Stimulated activated effector memory CD8-positive, alpha-beta T cell treated with anti-CD3 and anti-CD28 coated beads, Interleukin-12 subunit alpha, Interleukin-12 subunit beta, amount 100 ng/mL, for 72 hours (primary cell): ENCODE data around the gene PRPSAP2.
"Not testable (repeated sequence)": the region's sequence is repeated elsewhere in the genome, so short reads cannot be mapped to it uniquely, and the experiment has no call there.

ENCODE experiments used
- ATAC-seq: fragments of 150-1000 bp; cut with Tn5 transposase; 2 replicates; pipeline ENCODE4 v1.10.0; 2021
- DNase-seq, 2 donors: peaks; one replicate each; pipeline ENCODE4 v3.0.0; 2021 to 2022; ENCODE audit warnings: low spot score in 2 of 2
- H3K27ac Mint-ChIP-seq: one replicate; pipeline ENCODE4 v1.8.0; 2022; ENCODE audit warnings: mild to moderate bottlenecking, mixed read lengths
- H3K36me3 Mint-ChIP-seq: one replicate; pipeline ENCODE4 v1.8.0; 2022; ENCODE audit warnings: mild to moderate bottlenecking, mixed read lengths
- H3K4me1 Mint-ChIP-seq: one replicate; pipeline ENCODE4 v1.8.0; 2022; ENCODE audit warnings: mixed read lengths
- H3K4me3 Mint-ChIP-seq: one replicate; pipeline ENCODE4 v1.8.0; 2022; ENCODE audit warnings: mild to moderate bottlenecking, mixed read lengths
- H3K9me3 Mint-ChIP-seq: one replicate; pipeline ENCODE4 v1.8.0; 2022; ENCODE audit warnings: mixed read lengths

Gene PRPSAP2

DNA sequence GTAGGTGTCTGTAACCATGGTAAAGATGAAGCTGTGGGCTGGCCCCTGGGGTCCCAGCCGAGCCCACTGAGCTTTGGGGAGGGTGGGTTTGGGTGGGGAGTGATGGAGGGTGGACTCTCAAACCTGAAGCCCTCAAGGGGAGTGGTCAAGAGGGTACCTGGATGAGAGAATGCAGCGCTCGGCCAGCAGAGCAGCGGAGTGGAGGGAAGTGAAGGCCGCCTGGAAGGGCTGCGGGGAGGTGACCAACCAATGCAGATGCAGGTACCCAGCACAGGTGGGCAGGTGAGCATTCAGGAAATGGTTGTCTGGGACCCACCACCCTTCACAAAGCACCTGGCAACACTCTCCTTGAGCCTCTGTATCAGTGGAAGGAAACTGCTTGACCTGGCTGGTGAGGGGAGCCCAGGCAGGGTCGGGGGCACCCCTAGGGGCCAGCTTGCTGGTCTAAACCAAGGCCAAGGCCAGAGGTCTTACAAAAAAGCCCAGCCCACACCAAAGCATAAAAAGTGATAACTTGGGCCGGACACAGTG is 90.6 kb downstream of the PRPSAP2 start:
- Mint-ChIP-seq H3K27ac (no peak overlapping the region), H3K9me3 (no peaks in the 10 kb centered on the region), H3K36me3 (no peaks in the 10 kb centered on the region), H3K4me1 (no peaks in the 10 kb centered on the region), H3K4me3 (no peak overlapping the region)
- DNase-seq (no peak), ATAC-seq (no peak)

DNA sequence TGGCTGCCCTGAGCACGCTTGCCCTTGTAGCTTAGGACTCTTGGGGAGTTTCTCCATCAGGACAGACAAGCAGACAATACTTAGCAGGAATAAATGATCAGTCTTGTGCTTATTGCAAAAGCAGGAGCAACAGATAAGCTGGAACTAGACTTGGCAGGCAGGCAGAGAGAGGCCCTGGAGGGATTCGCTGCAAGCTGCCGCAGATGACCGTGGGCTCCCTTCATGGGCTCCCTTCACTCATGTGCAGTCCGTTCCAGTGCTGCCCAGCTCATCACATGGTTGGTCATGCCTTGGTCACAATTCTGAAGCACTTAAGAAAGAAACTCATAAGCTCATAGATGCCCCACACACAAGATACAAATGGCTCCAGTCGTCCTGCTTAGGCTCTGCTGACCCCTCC is 91.6 kb downstream of the PRPSAP2 start:
- no peak overlapping the region for H3K27ac Mint-ChIP-seq
- peaks cover 8% of the 10 kb centered on the region for H3K4me1 Mint-ChIP-seq
- no peaks in the 10 kb centered on the region for H3K36me3 Mint-ChIP-seq
- DNase-seq (no peak), ATAC-seq (no peak)
- no peak overlapping the region for H3K4me3 Mint-ChIP-seq
- H3K9me3 Mint-ChIP-seq, result no peaks in the 10 kb centered on the region

DNA sequence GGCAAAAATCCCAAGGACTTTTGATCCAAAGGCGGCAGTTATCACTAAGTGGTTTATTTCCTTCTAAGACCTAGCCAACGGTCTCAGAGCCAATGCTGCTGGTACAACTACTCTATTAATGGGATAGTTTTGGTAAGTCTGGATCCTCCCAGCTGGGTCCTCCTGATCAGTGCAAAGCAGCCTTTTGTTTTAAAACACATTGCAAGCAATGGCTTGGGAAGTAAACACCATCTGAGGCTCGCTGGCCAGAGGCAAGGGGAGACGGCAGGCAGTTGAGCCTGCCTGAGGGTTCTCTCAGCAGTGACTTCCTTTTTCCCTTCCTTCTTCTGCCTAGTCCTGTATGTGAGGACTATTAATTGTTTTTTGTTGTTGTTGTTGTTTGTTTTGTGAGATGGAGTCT is 92.4 kb downstream of the PRPSAP2 start:
- Mint-ChIP-seq H3K27ac (no peak overlapping the region), H3K9me3 (no peaks in the 10 kb centered on the region), H3K4me3 (no peak overlapping the region), H3K4me1 (peaks cover 13% of the 10 kb centered on the region), H3K36me3 (no peaks in the 10 kb centered on the region)
- ATAC-seq, result no peak
- no peak for DNase-seq

DNA sequence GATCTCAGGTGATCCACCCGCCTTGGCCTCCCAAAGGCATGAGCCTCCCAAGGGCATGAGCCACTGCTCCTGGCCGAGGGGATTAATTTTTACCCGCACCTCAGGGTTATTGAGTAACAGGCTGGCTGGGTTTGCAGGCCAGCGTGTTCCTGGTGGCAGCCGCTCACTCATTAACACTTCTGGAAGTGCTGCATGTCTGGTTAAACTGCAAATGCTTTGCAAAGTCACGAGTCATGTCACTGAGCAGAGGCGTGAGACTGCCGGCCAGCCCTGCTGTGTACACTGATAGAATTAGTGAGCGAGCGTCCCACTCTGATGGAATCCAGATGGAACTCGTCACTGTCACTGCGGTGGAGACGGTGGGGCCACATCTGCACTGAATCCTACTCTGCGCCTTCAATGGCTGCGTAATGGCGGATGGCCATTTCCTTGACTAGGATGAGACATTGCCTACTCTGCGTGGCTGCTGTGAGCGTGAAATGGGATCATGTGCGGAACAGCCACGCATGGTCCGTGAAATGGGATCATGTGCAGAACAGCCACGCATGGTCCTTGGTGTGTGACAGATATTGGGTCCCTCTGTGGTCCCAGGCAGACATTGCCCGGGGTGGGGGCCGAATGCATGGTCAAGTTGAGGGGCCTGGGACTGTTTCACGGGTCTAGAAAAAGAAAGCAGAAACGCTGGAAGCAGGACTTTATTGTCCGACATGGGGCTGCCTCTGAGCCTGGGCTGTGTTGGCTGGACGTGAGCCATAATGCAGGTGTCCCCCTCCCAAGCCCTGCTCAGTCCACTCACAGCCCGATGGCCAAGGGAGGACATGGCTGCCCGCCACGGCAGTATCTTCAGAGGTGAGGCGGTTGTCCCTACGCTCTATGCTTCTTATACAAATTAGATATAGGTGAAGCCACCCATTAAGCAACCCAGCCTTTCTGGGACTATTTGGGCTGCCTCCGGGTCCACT is 93.3 kb downstream of the PRPSAP2 start:
- no peak for ATAC-seq
- no peak overlapping the region for H3K27ac Mint-ChIP-seq
- no peak overlapping the region for H3K4me3 Mint-ChIP-seq
- H3K36me3 Mint-ChIP-seq, result no peaks in the 10 kb centered on the region
- no peak for DNase-seq
- peaks cover 17% of the 10 kb centered on the region for H3K4me1 Mint-ChIP-seq
- H3K9me3 Mint-ChIP-seq, result no peaks in the 10 kb centered on the region

DNA sequence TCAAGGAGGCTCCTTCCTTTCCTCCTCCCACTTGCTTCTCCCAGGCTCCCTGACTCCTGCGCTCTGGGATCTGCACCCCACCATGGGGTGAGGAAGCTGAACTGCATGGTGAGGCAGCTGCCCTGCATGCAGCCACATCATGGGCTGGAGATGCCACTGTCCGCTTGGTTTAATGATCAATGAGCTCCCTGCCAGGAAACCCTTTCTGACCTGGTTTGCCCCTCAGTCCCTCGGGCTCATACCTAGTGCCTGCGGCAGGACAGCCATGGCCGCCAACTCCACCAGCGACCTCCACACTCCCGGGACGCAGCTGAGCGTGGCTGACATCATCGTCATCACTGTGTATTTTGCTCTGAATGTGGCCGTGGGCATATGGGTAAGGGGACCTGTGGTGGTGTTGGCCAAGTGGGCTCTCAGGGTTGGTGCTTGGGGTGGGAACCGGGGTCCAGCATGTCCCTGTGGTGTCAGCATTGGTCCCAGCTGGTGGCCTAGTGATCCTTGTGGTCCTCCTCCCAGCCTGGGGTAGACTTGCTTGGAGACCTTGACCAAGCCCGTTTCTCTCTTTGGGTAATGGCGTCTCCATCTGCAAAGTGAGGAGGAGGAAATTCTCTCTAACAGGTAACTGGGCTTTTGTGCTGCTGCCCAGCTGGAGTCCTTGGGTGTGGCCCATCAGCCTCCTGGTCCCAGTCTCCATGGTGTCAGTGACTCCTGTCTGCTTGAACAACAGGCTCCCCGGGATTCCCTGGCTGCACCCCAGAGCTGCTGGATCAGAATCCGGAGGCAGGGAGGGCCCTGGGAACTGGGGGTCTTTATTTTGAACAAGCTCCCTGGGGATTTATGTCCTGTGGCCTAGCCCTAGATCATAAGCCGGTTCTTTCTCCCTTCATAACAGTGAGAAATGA is 94.3 kb downstream of the PRPSAP2 start, which contains the start of gene SLC5A10:
SLC5A10 (plus strand) TSS at position 225 of the 902 bp plus-strand sequence; CDS start at position 266, 41 bp downstream.
- DNase-seq, result no peak
- H3K4me3 Mint-ChIP-seq, result no peak within 1 kb of the TSS
- no peaks in the 10 kb centered on the region for H3K36me3 Mint-ChIP-seq
- peaks cover 17% of the 10 kb centered on the region for H3K4me1 Mint-ChIP-seq
- no peaks in the 10 kb centered on the region for H3K9me3 Mint-ChIP-seq
- no peak within 1 kb of the TSS for H3K27ac Mint-ChIP-seq
- ATAC-seq, result no peak

DNA sequence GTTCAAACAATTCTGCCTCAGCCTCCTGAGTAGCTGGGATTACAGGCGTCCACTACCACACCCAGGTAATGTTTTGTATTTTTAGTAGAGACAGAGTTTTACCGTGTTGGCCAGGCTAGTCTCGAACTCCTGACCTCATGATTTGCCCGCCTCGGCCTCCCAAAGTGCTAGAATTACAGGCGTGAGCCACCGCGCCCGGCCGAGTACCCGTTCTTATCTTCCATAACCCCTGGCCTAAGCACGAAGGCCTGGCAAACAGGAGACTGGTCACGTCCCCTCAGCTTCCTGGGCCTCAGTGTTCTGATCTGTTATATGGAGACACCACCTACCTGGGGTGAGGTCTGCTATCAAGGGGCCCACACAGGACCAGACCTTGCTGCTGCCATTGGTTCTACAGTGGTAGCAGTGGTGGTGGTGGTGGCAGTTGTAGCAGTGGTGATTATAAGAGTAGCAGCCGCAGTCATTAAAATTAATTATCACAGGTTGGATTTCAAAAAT is 95.3 kb downstream of the PRPSAP2 start:
- ATAC-seq (no peak), DNase-seq (no peak)
- Mint-ChIP-seq H3K36me3 (no peaks in the 10 kb centered on the region), H3K4me1 (peaks cover 17% of the 10 kb centered on the region), H3K27ac (peak overlapping the region; percentile 50), H3K4me3 (no peak overlapping the region), H3K9me3 (no peaks in the 10 kb centered on the region)

DNA sequence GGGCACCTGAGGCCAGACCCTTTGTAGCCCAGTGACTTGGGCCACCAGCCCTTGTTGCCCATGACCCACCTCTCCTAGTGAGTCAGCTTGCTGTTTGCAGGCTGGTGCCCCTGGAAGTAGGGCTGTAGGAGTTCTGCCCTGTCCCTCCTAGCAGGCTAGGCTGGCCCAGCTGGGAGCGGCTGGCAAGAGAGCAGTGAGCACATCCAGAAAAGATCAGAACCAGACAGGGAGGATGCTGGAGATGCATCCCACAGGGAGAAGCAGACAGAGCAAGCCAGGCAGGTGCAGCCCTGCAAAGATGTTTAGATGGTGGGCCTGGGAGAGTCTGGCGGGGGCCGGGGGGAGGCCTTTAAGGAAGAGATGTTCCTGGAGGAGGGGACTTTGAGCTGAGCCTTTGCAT is 96.4 kb downstream of the PRPSAP2 start:
- DNase-seq, result no peak
- no peak for ATAC-seq
- peak overlapping the region; percentile 67 for H3K27ac Mint-ChIP-seq

DNA sequence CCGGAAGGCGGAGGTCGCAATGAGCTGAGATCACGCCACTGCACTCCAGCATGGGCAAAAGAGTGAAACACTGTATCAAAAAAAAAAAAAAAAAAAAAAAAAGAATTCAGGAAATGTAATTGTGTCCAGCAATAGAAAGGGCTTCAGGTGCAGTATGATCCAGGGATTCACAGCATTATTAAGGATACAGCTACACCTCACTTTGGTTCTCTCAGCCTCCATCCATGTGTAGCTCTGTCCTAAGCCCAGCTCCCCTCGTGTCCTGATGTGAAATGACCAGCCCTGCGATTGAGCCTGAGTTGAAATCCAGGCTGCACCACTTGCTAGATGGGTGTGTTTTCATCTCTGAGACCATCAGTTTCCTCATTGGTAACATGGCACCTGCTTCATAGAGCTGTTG is 97.1 kb downstream of the PRPSAP2 start:
- Mint-ChIP-seq H3K4me1 (peaks cover 17% of the 10 kb centered on the region), H3K27ac (peak overlapping the region; percentile 86), H3K9me3 (no peaks in the 10 kb centered on the region), H3K36me3 (no peaks in the 10 kb centered on the region), H3K4me3 (peak overlapping the region; percentile 19)
- DNase-seq (no peak), ATAC-seq (no peak)

More for the DNA sequence above, 96.4 kb downstream of the PRPSAP2 start:
- H3K9me3 Mint-ChIP-seq, result no peaks in the 10 kb centered on the region
- peaks cover 17% of the 10 kb centered on the region for H3K4me1 Mint-ChIP-seq
- H3K36me3 Mint-ChIP-seq, result no peaks in the 10 kb centered on the region
- H3K4me3 Mint-ChIP-seq, result no peak overlapping the region

DNA sequence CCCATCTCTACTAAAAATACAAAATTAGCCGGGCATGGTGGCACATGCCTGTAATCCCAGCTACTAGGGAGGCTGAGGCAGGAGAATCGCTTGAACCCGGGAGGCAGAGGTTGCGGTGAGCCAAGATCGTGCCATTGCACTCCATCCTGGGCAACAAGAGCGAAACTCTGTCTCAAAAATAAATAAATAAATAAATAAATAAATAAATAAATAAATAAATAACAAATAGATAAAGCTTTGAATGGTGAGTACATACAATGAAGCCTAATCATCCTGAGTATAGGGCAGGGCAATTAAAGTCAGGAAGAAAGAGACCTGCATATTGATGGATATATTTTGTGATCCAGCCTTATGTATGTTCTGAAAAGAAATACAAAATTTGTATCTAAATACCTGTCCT is 98.1 kb downstream of the PRPSAP2 start:
- H3K27ac Mint-ChIP-seq, H3K4me3 Mint-ChIP-seq, H3K36me3 Mint-ChIP-seq, ATAC-seq, H3K9me3 Mint-ChIP-seq, DNase-seq: not testable (repeated sequence)
- H3K4me1 Mint-ChIP-seq, result peaks cover 25% of the 10 kb centered on the region

DNA sequence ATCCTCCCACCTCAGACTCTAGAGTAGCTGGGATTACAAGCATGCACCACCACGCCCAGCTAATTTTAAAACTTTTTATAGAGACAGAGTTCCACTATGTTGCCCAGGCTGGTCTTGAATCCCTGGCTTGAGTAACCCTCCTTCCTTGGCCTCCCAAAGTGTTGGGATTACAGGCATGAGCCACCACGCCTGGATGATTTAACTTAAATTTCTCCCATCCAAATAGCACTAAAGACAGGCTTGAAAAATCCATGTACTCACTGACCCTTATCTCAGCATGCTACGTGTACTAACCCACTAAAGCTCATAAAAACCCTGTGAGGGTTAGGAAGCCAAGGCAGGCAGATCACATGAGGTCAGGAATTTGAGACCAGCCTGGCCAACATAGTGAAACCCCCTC is 98.7 kb downstream of the PRPSAP2 start:
- Mint-ChIP-seq H3K4me3 (no peak overlapping the region), H3K27ac (no peak overlapping the region), H3K36me3 (no peaks in the 10 kb centered on the region), H3K4me1 (peaks cover 29% of the 10 kb centered on the region), H3K9me3 (no peaks in the 10 kb centered on the region)
- ATAC-seq (no peak), DNase-seq (no peak)

DNA sequence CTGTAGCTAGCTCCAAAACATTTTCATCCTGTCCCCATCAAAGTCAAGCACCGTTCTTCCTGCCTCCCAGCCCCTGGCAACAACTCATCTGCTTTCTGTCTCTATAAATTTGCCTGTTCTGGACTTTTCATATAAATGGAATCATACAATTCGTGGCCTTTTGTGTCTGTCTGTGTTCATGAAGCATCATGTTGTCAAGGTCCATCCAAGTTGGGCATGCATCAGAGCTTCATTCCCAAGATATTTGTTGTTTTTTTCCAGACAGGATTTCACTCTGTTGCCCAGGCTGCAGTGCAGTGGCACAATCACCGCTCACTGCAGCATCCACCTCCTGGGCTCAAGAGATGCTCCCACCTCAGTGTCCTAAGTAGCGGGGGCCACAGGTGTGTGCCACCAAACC is 99.9 kb downstream of the PRPSAP2 start:
- DNase-seq (no peak), ATAC-seq (no peak)
- Mint-ChIP-seq H3K9me3 (no peaks in the 10 kb centered on the region), H3K4me3 (no peak overlapping the region), H3K27ac (no peak overlapping the region), H3K36me3 (no peaks in the 10 kb centered on the region), H3K4me1 (peaks cover 40% of the 10 kb centered on the region)

DNA sequence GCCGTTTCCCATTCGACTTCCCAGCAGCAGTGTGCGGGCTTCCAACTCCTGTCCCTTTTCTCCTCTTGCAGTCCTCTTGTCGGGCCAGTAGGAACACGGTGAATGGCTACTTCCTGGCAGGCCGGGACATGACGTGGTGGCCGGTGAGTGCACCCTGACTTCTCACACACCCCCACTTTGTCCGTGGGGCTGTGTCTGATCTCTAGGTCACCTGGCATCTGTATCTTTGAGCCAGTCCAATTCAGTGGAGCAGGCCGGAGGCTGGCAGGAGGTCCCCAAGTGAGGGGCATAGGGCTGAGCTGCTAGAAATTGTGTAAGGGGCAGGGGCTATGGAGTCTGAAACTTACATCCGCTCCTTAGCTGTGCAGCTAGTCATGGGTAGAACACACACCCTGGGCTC is 100.7 kb downstream of the PRPSAP2 start:
- H3K9me3 Mint-ChIP-seq, result no peaks in the 10 kb centered on the region
- no peak overlapping the region for H3K27ac Mint-ChIP-seq
- no peak for ATAC-seq
- no peak overlapping the region for H3K4me3 Mint-ChIP-seq
- DNase-seq, result no peak
- H3K4me1 Mint-ChIP-seq, result peaks cover 44% of the 10 kb centered on the region
- H3K36me3 Mint-ChIP-seq, result no peaks in the 10 kb centered on the region

DNA sequence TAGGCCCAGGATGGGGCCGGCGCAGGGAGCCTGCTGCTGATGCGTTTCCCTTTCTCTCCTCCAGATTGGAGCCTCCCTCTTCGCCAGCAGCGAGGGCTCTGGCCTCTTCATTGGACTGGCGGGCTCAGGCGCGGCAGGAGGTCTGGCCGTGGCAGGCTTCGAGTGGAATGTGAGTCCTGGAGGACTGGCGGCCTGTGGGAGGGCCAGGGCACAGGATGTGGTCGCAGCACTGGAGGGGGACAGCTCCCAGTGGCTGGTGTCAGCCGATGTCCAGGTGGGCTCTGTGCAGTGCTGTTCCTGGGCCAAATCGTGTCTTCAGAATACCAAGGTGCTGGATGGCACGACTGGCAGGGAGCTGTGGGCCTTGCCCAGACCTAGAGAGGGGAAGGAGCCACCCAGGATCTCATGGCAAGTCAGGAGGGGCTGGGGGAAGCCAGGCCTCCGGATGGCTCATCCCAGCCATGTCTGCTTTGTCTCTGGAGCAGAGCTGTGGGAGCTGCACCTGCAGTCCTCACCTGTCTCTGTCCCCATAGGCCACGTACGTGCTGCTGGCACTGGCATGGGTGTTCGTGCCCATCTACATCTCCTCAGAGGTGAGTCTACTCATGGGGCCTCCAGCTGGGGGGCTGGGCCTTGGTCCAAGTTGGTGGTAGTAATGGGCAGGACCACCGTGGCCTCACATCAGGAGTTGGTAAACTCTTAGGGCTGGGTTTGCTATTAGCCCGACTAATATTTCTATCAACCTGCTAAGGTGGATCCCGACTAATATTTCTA is 101.3 kb downstream of the PRPSAP2 start:
- H3K36me3 Mint-ChIP-seq, result no peaks in the 10 kb centered on the region
- no peaks in the 10 kb centered on the region for H3K9me3 Mint-ChIP-seq
- DNase-seq, result no peak
- no peak overlapping the region for H3K27ac Mint-ChIP-seq
- no peak overlapping the region for H3K4me3 Mint-ChIP-seq
- no peak for ATAC-seq
- peaks cover 39% of the 10 kb centered on the region for H3K4me1 Mint-ChIP-seq

DNA sequence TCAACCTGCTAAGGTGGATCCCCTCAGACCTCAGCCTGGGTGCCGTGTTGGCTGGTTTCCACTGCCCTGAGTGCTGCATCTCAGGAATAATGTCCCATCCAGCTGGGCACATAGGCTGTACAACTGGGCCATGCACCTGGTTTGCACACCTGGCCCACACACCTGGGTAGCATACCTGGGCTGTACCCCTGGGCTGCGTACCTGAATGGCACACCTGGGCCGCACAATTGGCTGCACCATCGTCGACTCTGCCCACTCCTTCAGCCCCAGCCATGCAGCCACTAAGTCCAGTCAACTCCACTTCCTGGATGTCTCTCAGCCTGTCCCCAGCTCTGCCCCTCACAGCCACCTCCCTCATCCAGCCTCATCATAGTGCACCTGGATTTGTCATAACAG is 101.9 kb downstream of the PRPSAP2 start:
- H3K9me3 Mint-ChIP-seq, result no peaks in the 10 kb centered on the region
- no peak overlapping the region for H3K27ac Mint-ChIP-seq
- no peak for DNase-seq
- H3K4me1 Mint-ChIP-seq, result peaks cover 35% of the 10 kb centered on the region
- no peak overlapping the region for H3K4me3 Mint-ChIP-seq
- no peak for ATAC-seq
- H3K36me3 Mint-ChIP-seq, result no peaks in the 10 kb centered on the region
